ENCODE measurements around the gene SIDT1. TPM values are rescaled to one million over a fixed set of nuclear protein-coding genes. Genes with fewer than 3 reads are reported as not detected.

SIDT1 gene
- total RNA-seq, 1 donor from 2014 or later: 16.8 TPM

DNA sequence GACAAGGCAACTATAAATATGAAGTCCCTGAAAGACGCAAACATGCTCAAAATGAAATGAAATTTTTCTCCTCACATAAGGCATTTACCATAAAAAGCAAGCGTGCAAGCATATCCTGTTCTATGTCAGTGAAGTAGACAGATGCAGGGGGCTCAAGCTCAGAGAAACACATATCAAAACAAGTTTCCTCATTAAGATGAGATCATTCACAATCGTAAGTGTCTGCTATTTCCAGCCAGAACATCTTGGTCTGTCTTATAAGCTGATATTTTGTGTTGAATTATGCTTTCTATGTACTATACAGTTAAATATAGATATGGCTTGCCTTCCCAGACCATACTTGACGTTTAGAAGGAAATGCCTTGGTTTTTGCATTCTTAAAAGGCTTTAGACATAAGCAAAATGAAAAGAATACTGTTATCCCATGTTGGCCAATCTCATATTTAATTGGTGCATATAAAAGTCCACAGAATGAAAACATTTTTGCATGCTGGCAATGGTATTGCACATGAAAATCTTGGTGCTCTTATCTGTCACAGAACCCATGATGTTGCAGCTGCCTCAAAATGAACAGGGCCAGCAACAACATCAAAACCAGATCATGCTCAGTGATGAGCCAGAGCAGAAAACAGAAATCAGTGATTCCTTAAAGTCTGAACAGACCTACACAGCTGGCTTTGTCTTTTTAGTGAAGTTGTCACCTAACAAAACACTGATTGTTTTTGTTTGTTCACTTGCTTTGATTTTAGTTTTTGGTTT, 65.4 kb downstream of the SIDT1 start:
- DNase-seq (ENCODE audit: low spot score): no peak

DNA sequence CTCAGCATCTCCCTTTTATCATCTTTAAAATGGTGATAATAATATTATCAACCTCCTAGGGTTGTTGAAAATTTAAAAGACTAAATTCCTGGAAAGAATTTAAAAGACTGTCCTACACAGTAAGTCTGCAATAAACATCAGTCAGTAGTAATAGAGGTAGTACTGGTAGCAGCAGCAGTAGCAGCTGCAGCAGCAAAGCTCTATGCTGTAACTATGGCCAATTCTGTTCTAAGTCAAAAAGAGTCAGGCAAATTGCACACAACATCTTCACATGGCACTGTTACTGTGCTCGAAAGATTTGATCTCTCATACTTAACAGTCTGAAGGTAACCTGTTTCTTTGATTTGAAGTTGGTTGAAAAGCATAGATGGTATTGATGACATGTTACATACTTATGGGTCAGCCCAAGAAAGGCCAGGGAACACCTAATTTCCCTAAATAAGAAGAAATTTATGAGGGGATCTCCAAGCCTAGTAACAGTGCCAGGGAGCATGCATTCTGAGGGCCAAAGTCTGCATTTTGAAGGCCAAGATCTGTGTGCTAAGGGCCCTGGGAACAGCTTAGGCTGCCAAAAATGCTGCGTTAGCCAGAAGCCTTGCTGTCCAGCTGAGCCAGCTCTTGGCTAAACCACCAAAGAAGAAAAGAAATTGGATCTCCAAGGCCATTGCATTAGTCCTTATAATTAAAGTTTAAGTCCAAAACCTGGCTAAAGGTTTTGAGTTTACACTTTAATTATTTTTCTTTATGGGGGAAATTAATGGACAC, 68.2 kb downstream of the SIDT1 start:
- DNase-seq (ENCODE audit: low spot score): no peak

GRCh38 chr3:113601240-113601639, 68.9 kb downstream of the SIDT1 start:
- no peak for DNase-seq (ENCODE audit: low spot score)

DNA sequence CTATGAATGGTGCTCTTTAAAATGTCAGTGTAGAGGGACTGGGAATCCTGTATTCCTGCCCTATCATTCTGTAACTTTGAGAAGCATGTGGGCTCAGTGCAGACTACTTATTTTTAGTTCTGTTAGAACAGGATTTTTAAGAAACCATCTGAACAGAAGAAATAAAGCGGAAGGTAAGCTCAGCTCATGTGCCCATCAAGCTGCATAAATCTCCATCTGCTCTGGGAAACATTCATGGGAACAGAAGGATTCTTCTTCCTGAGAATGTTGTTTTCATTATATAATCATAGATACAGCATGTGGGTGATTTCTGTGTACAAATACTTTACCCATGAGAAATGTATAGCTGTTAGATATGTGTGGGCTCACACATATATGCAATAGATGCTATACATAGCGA, 69.9 kb downstream of the SIDT1 start:
- no peak for DNase-seq (ENCODE audit: low spot score)

DNA sequence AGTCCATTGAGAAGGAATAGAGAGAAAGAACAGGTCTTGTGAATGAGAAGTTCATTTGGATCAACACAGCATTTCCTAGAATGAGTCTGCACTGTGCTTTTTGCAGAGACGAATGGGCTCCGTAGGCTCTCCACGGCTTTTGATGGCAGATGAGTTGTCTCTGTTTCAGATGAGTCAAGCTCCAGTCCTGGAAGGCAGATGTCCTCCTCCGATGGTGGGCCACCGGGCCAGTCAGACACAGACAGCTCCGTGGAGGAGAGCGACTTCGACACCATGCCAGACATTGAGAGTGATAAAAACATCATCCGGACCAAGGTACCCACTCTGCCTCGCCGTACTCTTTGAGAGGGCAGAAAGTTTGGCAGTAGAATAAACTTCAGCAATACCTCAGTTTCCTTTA, 70.5 kb downstream of the SIDT1 start:
- DNase-seq (ENCODE audit: low spot score): no peak

DNA sequence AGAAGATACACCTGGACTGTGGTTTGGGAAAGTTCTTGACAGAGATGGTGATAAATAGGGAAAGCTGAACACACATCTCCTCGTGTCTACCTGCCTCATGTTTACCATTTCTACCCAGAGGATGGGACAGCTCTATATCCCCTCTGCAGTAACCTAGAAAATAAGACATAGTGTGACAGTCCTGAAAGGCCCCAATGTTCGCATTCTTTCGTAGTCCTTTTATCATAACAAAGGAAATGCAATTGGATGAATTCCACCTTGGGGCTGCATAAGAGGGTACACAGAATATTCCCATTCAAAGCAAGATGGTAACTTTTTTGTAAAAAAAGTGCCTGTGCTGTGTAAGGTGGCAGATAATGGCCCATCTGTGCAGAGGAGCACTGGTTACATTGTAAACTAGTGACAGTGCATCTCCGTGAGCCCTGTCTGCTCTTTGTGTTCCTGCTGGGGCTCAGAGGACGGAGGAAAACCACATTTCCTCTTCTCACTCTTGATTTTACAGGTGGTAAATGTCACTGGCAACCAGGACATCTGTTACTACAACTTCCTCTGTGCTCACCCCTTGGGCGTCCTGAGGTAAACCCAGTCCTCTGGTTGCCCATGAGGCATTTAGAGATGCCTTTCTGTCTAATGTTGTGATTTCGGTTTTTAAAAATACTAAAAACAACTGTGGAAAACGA, 74.3 kb downstream of the SIDT1 start:
- no peak for DNase-seq (ENCODE audit: low spot score)

DNA sequence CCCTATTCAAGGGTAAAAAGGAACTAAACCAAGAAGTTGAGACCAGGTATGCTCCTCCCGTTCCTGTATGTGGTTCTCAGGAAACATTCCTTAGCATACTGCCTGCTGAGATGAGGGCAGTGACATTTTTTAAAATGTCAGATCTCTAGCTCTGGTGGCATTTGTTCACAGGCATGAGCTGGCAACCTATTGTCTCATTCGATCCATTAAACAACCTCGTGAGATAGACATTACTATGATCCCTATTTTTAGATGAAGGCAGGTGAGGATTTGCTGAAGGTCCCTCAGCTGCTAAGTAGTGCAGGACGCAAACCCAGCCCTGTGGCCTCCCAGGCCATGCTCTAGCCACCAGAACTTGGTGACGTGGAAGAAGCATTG, 74.9 kb downstream of the SIDT1 start:
- no peak for DNase-seq (ENCODE audit: low spot score)

- no peak for DNase-seq (ENCODE audit: low spot score)
These were observed 82.0 kb downstream of the SIDT1 start for GRCh38 chr3:113614402-113614801.

- no peak for DNase-seq (ENCODE audit: low spot score)
These were observed 83.6 kb downstream of the SIDT1 start for GRCh38 chr3:113615976-113616375.

DNA sequence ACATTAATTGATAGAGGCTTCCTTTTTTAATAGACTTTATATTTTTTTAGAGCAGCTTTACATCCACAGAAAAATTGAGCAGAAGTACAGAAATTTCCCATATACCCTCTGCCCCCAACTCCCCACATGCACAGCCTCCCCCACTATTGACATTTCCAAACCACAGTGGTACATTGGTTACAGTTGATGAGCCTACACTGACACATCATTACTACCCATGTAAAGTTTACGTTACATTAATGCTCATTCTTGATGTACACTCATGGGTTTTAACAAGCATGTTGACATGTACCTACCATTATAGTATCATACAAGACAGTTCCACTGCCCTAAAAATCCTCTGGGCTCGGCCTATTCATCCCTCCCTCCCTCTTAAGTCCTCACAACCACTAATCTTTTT, 85.4 kb downstream of the SIDT1 start:
- DNase-seq (ENCODE audit: low spot score): no peak

- no peak for DNase-seq (ENCODE audit: low spot score)
These were observed 87.7 kb downstream of the SIDT1 start for GRCh38 chr3:113620091-113620490.

DNA sequence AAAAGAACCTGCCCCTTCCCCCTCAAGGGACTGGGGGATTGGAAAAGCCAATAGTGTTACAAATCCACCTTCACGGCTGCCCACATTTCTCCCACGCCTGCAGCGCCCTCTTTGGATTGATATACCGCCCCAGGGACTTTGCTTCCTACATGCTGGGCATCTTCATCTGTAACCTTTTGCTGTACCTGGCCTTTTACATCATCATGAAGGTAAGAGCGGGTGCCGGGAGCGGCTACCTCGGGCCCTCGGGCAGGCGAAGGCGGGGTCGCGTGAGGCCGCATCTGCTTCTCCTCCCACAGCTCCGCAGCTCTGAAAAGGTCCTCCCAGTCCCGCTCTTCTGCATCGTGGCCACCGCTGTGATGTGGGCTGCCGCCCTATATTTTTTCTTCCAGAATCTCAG, 91.0 kb downstream of the SIDT1 start:
- DNase-seq (ENCODE audit: low spot score): no peak

DNA sequence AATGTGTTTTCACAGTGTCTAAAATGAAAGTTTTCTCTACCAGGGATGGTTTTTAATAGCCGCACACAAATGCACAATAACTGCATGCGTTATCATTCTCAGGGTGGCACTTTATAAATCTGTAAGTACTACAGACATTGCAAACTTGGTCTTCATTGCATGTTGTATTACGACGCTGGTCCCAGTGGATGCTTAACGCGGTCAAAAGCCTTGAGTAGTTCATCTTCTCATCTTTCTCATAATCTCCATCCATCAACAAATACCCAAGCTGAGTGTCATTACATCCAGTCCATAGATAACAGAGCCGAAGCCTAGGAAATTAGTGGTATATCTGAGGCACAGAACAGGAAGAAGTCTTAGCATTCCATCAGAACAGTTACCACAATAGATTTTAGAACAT, 91.5 kb downstream of the SIDT1 start:
- no peak for DNase-seq (ENCODE audit: low spot score)

GRCh38 chr3:113625834-113626233, 93.5 kb downstream of the SIDT1 start:
- no peak for DNase-seq (ENCODE audit: low spot score)

- DNase-seq (ENCODE audit: low spot score): peak; percentile 50
These were observed 94.4 kb downstream of the SIDT1 start for GRCh38 chr3:113626503-113627371.

GRCh38 chr3:113628316-113628715, 96.0 kb downstream of the SIDT1 start:
- no peak for DNase-seq (ENCODE audit: low spot score)

DNA sequence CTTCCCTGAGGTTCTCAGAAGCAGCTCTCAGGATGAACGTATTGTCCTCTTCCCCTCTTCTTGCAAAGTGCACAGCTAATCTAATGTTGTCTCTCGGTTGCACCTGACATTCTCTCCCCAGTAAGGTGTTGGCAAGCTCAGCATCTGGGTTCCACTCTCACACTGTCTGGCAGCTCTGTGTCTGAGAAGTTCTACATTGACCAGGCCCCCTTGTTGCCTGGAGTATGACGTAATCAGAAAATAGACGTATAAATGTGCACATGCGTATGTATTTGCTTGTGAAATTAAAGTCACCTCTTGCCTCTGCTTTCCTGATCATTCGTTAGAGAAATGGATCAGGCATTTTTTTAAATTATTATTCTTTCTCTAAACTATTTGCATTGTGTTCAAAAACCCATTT, 96.4 kb downstream of the SIDT1 start:
- no peak for DNase-seq (ENCODE audit: low spot score)

- no peak for DNase-seq (ENCODE audit: low spot score)
These were observed 97.4 kb downstream of the SIDT1 start for GRCh38 chr3:113629584-113630421.

GRCh38 chr3:113630956-113631542, 98.7 kb downstream of the SIDT1 start:
- DNase-seq (ENCODE audit: low spot score): no peak

DNA sequence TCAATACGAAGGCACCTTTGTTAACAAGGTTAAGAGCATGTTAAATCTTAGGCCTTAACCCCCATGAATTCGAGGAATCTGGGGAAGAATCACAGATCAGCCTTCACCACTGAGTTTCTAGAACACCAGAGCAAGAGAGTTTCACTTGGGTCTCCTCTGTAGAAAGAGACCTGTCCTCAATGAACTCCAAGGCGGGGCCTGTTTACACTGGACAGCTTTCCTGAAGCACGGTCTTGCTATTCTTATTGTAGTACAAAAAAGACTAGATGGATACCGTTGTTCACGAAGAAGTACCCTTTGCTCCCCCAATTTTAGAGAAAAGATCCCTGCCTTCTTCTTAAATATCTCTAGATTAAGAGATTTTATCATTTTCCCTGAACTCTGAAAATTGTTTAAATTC, 99.2 kb downstream of the SIDT1 start:
- no peak for DNase-seq (ENCODE audit: low spot score)

Measured in mucosa of gallbladder (tissue), 1 donor.